Epithelial cell of prostate (primary cell): ENCODE results near the gene NUDT22.

Experiments
- DNase-seq: peaks from one replicate; pipeline ENCODE4 v3.0.0-alpha.2; 2011; ENCODE audit warnings: low read depth, low spot score
- H3K27ac ChIP-seq: fragments of 450-650 bp; 2 replicates; pipeline ENCODE4 v1.5.1; 2017; ENCODE audit warnings: mild to moderate bottlenecking

NUDT22 gene

DNA sequence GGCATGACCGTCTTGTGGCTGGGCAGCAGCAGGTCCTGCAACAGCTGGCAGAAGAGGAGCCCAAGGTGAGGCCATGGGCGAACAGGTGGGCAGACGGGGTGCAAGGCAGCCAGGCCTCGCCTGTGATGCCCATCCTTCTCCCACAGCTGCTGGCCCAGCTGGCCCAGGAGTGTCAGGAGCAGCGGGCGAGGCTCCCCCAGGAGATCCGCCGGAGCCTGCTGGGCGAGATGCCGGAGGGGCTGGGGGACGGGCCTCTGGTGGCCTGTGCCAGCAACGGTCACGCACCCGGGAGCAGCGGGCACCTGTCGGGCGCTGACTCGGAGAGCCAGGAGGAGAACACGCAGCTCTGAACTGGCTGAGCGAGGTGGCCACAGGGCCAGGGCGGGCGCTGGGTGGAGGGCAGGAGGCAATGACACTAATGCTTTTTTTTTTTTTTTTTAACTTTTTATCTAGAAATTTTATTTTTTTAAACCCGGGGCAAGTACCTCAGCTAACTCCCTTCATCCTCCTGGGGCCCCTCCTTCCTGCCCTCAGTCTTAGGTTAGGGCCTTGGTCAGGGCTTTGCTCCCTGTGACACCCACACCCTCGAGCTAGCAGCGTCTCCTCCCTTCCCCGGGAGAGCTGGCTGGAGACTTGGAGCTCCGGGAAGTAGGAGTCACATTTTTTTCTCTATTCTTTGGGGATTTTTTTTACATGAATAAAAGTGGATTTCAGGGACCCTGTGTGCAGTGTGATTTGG lies 41.3 kb downstream of the NUDT22 start:
- no peak for DNase-seq
- peak overlapping the region; percentile 97 for H3K27ac ChIP-seq

DNA sequence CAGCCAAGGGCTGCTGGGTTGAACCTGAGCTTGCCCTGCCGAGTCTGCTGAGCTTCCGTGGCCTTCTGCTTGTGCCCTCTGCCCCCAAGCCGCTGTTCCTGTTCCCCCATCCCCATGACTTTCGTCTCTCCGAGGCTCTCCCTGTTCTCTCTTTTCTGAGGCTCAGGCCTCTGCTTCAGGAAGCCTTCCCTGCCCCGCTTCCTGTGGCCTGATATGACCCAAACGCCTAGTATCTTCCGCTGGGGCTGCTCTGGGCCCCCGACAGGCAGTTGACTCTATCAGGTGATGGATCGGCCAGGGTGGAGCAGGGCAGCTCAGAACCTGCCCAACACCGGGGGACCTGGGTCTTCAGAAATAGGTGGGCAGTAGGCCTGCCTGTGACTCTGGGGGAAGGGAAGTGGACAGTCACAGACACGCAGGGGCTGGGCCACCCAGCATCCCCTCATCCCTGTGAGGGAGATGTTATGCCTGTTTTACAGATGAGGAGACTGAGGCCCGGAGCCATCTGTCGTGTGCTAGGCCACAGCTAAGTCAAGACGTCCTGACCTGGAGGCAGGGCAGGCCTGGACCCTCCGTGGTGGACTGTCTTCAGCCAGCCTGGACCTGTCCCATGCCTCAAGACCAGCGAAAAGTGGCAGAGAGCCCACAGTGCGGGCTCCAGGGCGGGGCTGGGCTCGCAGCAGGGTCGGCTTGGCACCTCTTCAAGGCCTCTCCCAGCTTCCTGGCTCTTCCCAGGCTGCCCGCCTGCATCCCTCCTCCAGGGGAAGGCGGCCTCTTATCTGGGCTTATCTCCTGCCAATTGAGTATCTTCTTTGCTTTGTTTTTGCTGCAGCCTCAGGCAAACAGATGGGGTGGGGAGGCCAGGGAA lies 42.2 kb downstream of the NUDT22 start:
- DNase-seq = no peak
- peak overlapping the region; percentile 97 for H3K27ac ChIP-seq

DNA sequence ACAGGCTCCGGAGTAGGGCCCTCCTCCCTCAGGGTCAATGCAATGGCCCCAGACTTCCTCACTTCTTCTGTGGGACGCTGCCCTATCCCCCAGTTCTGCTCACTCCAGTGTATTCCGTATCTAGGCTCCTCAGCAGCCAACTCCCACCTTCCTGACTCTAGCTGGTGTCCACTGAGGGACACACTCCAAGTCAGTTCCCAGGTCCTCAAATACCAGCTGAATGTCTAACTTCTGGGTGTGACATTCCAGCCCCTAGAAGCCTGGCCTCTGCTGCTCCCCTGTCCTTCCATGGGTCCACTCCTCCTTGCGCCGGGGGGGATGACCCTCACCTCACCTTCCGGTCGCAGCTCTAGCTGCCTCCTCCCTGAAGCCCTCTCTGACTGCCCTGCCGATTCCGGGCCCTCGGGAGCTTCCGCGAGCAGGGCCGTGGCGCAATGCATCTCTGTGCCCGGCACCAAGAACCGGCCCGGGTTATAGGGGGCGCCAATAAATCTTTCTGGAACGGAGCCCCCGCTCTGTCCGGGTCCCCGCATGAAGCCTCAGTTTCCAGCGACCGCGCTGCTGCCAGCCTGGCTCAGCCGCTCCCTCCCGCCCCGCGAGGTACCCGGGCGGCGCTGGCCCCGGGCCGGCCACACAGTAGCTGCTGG lies 42.9 kb downstream of the NUDT22 start:
- peak overlapping the region; percentile 97 for H3K27ac ChIP-seq
- no peak for DNase-seq

DNA sequence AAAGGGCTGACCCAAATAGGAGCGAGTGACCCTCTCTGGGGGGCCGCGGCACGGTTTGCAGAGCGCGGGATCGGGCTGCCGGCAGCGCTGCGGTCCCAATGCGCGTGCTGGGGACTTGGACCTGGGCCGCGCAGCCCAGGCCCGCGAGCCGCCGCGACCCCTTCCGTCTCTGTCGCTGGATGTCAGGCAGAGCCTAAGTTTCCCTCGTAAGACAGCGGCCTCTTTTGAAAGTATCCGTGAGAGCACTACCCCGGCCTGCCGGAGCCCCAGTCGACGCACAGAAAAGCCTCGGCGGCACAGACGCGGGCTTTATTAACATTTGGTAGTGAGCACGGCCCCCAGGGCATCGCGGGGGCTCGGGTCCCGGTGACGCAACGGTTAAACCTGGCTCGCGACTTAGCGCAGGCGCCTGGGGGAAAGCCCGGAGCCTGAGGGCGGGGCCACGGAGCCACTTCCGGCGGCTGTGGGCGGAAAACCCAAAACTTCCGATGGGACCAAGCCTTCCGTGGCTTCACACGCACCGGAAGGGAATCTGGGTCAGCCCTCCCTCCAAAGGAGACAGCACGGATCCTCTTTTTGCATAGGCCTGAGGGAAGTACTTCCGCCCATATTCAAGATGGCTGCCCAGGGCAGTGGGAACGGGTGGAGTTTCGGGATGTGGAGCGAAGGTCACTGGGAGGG lies 43.6 kb downstream of the NUDT22 start:
- H3K27ac ChIP-seq = peak overlapping the region; percentile 97

DNA sequence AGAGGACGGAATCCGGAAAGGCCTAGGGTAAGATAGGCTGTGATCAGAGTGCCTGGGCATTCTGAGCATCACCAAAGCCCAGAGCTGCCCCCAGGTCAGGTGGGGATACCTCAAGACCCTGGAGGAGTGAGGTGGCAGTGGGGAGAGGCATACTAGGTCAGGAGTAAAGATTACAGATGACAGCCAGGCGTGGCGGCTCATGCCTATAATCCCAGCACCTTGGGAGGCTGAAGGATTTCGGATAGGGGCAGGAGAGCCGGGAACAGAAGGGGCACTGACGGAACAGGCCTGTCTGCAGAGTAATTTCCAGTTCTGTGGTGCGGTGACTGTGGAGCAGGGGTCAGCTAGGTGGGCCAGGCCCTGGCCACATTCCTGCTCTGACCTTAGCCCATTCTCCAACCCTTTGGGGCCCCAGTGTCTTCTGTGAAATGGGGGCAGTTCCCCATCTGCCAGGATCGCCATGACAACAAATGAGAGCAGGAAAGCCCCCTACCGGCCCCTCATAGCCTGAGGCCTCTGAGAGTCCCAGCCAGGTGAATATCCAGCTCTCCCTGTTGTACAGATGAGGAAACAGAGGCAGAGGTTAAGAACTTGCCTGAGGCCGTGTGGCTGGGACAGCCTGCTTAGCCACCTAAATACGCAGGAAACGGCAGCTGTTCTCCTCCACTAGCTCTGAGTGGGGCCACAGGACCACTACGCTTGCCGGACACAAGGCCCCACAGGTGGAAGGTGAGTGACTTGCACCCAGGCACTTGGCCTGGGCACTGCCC lies 49.1 kb downstream of the NUDT22 start:
- no peak overlapping the region for H3K27ac ChIP-seq
- no peak for DNase-seq

More for the DNA sequence above, 43.6 kb downstream of the NUDT22 start:
- peak; percentile 99 for DNase-seq

DNA sequence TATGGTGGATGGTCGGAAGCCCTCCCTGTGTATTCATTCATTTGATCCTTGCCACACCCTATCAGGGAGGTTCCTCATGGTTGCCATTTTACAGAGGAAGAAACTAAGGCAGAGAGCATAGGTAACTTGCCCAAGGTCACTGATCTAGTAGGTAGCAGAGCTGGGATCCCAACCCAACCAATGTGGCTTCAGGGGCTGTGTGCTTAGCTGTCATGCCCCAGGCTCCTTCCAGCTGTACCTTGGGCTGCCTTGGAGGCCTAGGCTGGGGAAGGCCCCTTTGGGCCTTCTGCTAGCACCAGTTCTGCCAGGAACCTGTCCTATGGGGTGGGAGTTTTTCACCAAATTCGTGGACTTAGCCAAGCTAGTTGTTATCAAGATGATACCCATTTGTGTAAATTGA lies 49.8 kb downstream of the NUDT22 start:
- peak overlapping the region; percentile 83 for H3K27ac ChIP-seq
- DNase-seq = no peak

DNA sequence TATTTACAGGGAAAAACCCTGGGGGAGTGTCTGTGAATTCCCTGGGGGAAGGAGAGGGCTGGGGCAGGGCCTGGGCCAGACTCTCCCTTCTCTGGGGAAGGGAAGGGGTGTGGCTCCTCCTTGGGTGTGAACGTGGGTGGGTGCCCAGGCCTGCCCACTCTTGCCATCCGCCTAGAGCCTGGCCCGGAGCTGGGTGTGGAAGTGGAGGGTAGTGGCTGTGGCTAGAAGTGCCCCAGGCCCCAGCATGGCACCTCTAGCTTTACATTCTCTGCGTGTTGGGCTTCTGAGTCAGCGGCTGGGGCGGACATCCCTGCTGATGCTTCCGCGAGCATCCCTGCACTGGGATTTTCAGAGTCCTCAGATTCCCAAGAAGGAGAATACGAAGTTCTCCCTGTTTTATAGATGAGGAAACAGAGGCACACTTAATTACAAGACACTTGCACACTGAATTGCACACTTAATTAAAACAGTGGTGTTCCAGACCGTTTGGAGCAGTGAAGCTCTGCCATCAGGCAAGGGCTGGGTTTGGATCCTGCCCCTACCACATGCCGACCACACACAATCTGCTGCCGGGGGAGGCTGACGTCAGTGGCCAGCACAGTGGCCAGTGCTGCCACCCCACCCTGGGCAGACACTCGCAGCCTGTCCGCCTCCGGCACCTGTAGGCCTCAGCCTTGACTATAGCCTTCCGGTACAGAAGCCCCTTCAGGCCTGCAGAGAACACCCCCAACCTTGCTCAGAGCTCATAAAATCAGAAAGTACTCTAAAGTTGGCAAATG lies 50.8 kb downstream of the NUDT22 start:
- peak overlapping the region; percentile 83 for H3K27ac ChIP-seq
- DNase-seq = peak; percentile 78

DNA sequence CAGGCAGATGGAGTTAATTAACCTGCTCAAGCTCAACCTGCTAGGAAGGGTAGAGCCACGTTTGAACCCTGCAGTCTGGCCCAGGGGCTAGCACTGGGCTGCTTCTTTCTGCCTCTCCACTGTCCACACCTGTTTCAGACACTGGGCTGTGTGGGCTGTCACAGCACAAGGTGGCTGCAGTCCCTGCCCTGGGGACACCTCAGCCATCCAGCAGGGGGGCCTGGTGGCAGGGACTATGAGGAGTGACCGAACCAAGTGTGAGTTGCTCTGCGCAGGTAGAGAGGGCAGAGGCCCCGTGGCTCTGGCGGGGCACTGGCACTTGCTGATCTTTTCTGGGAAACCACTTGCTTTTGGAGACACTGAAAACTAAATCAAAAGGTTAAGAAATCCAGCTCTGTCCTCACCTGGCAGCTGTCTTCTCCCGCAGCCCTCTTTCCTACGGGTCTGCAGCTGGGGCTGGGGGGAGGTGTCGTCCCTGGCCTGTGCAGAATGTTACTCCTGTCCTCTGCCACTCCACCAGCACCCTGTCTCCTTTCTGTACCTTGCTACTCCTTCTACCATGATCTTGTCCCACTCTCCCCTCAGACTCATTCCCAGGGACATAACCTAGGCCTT lies 52.6 kb downstream of the NUDT22 start:
- peak overlapping the region; percentile 9 for H3K27ac ChIP-seq
- DNase-seq = no peak
